OCI-LY1 (cell line): Measurements from ENCODE around the gene NF2.

Experiments used
- EZH2 ChIP-seq: fragments of 200-600 bp; sonication (generic), shearing (Covaris generic); IDR thresholded peaks from 2 replicates; pipeline ENCODE4 v1.8.0; 2017; ENCODE audit warnings: borderline replicate concordance, mixed run types, mild to moderate bottlenecking, antibody characterized with exemption, low read length, moderate library complexity, mixed read lengths
- TF ChIP-seq, protein P1 (sequence below): fragments of 200-600 bp; sonication (generic), shearing (Covaris generic); IDR thresholded peaks from 2 replicates; pipeline ENCODE4 v1.5.1; 2017; ENCODE audit warnings: mild to moderate bottlenecking, antibody characterized with exemption, low read length, moderate library complexity, mixed read lengths

DNA sequence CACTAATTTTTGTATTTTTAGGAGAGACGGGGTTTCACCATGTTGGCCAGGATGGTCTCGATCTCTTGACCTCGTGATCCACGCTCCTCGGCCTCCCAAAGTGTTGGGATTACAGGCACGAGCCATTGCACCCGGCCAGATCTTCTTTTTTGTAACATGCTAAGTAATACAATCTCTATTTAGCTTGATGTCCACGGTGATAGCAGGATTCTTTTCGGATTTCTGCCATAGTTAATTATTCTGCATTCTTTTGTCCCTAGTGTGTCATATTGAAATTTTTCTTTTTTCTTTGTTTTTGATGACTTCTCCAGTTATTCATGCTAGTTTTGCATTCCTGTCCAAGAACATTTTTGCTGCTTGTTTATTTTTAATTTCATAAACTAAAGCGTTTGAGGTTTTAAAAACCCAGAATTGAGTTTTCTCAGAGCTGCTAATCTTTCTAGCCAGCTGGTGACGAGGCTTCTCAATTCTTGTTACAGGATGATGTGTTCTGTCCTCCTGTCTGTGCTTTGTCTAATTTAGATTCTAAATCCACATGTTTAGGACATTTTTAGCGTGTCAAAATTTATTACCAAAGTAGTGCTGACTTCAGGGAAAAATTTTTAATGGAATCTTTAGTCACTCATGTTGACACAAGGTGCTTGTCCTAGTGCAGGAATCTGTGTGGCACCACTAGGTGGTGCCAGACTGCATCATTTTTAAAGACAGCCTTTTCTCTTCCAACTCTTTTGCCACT is 21.8 kb downstream of the NF2 start:
- TF ChIP-seq, protein P1, sequence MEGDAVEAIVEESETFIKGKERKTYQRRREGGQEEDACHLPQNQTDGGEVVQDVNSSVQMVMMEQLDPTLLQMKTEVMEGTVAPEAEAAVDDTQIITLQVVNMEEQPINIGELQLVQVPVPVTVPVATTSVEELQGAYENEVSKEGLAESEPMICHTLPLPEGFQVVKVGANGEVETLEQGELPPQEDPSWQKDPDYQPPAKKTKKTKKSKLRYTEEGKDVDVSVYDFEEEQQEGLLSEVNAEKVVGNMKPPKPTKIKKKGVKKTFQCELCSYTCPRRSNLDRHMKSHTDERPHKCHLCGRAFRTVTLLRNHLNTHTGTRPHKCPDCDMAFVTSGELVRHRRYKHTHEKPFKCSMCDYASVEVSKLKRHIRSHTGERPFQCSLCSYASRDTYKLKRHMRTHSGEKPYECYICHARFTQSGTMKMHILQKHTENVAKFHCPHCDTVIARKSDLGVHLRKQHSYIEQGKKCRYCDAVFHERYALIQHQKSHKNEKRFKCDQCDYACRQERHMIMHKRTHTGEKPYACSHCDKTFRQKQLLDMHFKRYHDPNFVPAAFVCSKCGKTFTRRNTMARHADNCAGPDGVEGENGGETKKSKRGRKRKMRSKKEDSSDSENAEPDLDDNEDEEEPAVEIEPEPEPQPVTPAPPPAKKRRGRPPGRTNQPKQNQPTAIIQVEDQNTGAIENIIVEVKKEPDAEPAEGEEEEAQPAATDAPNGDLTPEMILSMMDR: peak; percentile 93
- TF ChIP-seq EZH2: no peak
